ENCODE results near the gene SUMF1.

Gene SUMF1

DNA sequence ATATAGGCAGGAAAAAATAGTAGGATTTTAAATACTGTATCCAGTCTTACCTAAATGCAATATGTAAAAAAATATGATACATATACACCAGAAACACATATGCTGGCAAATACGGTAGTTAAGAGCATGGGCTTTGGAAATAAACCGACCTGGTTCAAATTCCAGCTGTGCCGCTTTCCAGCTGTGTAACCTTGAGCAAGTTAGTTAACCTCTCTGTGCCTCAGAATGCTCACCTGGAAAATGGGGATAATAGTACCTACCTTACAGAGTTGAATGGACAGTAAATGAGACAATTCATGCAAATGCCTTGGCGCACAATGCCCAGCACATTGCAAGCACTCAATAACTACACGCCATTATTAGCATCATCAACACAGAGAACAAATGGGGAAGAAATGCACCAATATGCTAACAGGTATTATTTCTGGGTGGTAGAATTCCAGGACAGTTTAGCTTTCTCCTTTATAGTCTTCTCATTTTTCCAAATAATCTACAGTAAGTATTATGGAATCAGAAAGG, 50.6 kb downstream of the SUMF1 start:
- no peak for DNase-seq (ENCODE audit: low read depth in 3 of 3)

DNA sequence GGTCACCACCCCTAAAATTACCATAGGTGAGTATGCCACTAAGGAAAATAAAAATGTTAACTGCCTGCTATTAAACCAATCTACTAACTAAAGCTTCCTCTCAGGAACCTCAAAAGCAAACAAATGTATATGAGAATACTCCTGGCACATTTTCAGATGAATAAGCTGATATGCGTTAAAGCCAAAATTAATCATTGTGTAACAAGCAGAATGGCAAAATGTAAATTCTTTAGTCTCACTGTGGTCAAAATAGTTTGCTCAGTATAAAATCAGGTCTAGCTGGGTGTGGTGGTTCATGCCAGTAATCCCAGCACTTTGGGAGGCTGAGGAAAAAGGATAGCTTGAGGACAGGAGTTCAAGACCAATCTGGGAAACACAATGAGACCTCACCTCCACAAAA, 53.6 kb downstream of the SUMF1 start:
- no peak for DNase-seq (ENCODE audit: low read depth in 3 of 3)

DNA sequence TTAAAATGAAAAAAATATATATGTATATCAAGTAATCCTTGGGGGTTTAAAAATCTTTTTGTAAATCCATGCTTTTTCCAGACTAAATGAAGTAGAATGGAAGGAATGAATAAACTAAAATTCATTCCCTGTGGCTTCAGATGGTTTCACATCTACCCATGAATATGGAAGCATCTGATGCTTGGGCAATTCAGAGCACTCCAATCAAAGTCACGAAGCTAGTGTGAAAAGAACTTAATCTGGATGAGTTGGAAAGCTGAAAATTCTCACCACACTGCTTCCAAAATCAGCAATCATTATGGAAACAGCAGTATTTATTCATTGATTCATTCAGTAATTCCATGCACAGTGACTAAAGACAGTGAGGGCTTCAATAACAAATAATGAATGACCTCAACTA, 55.2 kb downstream of the SUMF1 start:
- DNase-seq (ENCODE audit: low read depth in 3 of 3), result no peak

DNA sequence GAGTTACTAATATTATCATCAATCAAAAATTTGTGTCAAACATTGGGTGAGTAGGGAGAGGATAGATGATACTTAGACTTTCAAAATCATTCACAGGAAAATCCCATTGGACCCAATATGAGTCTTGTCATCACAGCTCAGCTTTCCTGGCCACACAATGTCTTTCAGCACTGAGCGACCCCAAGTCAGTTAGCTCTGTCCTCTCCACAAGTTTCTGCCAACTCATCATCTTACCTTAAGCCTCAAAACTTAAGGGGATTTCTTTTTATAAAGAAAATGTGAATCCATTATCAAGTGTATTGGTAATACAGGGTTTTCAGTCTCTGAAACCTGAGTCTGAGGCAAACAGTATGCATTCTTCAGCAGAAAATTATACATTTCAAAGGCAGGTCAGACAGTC, 55.8 kb downstream of the SUMF1 start:
- DNase-seq (ENCODE audit: low read depth in 3 of 3), result no peak

DNA sequence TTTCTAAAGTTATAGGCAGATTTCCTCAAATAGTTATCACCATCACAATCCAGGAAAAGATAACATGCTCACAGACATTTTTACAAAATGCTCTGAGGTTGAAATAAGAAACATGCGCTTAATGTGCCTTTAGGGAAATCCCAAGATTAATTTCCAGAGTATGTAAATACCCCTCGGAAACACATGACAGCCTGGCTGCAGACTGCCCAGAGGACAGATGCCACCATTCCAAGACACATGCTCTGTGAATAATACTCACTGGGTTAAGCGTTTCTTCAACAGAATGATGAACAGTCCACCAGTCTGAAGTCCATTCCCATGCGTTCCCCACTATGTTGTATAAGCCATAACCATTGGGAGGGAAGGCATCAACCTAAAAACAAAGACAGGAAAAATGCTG, 56.5 kb downstream of the SUMF1 start:
- DNase-seq (ENCODE audit: low read depth in 3 of 3), result no peak

DNA sequence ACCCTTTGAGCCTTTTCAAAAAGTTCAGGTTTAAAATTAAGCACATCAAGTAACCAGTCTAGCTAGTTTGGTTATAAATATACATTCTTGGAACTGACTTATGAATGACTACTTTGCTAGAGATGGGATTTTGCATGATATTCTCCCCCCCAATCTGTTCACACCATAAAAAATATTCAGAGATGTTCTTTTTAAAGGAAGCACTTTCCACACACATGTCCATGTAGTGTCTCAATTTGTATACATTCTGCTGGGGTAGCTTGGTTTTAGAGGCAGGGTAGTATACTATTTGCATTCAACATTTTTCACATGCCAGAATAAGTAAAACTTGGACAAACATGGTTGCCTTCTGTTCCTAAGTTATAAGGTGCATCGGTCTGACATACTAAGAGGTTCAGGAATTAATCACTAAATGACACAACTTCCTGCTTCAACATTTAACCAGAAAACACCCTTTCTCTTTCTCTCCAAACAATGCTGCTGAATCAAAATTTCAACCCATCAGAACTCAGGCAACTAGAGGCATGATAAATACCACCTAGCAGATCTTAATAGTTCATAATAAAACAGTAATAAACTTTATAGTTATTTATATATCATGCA, 57.0 kb downstream of the SUMF1 start:
- no peak for DNase-seq (ENCODE audit: low read depth in 3 of 3)

DNA sequence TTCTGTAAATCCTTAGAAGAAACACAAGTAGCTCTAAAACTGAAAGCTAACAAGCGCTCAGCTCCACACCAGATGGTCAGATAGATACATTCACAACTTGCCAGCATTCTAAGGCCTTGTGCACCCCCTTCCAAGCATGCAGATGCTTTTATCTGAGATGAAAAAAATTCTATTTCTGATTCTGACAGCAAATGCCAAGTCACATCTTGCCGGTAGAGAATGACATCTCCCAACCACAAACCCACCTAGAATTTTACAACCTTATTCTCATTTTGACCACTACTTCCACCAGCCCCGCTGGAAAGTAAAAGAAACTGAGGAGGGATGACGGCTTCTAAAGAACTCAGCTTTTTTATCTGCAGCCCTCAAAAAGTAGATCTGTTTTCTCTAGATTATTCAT, 57.7 kb downstream of the SUMF1 start:
- no peak for DNase-seq (ENCODE audit: low read depth in 3 of 3)

DNA sequence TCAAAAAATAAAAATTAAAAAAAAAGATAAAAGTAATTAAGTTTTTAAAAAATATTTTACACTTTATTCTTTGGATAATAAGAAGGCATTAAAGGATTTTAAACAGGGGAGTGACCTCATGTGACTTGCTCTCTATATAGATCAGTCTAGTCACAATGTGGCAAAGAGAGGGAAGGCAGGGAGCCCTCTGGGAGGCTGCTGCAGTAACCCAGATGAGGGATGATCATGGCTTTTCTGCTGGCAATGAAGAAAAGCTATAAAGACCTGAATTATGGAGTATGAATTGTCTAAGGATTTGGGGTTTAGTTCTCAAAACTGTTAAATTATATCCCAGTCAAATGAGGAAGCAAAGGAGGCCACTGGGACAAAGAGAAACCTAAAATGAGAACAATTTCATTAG, 58.1 kb downstream of the SUMF1 start:
- no peak for DNase-seq (ENCODE audit: low read depth in 3 of 3)

DNA sequence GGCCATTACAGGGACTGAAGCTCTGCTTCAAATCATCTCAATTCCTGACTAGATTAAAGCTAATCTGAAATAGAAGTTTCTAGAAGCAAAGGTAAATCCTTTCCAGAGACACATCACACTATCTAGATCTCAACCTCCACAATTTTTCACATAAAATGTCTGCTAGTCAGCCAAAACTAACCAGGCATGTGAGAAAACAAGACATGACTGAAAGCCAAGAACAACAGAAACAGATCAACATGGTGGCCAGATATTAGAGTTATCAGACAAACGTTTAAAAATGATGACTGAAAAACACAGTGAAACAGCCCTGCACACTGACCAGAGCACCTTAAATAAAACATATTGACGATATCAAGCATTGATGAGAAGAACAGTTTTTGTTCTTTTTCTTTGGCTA, 59.1 kb downstream of the SUMF1 start:
- no peak for DNase-seq (ENCODE audit: low read depth in 3 of 3)

DNA sequence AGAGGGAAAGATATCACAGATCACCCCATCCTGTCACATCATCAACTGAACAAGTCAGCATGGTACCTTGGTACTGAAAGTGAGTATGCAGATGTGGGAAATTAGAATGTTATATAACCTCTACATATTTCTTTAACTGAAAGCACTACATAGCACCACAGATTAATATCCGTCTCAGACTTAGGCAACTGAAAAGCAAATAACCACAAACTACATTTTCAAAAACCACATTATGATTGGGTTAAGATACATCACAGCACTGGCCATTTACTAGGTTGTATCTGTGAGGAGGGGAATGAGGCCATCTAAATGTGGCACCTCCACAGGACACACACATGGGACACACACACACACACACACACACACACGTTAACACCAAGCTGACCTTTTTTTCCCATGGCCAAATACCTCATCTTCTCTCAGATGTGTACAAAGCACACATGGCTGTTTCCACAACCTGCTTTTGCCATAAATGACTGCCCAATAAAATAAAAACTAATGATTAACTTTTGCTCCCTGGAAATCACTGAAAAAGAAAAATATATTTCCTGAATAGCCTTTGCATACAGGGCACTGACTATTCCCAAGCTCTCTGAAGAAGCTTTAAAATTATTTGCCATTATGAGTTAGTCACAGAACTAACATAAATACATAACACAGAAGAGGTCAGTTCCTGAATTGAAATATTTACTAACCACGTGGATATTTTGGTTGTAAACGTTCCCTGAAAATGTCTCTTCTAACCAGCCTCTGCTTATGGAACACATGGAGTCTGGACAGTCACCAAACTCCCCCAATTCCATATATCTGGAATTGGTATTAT, 60.1 kb downstream of the SUMF1 start:
- no peak for DNase-seq (ENCODE audit: low read depth in 3 of 3)

DNA sequence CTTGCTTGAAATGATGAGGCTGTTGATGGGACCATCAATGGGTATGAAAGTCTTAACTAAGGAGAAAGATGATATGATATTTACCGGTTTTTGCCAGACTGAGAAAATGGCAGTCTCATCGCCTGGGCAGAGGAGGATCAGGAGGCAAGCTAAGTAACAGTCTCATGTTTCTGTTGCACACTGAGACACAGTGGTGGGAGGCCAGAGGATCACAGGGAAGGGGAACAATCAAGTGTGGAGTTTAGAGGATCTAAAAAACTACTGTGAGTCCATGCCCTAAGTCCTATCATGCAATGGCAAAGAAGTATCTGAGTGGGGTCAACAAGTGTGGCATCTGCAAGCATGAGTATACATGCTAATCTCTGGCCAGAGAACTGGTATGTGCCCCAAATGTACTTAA, 62.2 kb downstream of the SUMF1 start:
- no peak for DNase-seq (ENCODE audit: low read depth in 3 of 3)

DNA sequence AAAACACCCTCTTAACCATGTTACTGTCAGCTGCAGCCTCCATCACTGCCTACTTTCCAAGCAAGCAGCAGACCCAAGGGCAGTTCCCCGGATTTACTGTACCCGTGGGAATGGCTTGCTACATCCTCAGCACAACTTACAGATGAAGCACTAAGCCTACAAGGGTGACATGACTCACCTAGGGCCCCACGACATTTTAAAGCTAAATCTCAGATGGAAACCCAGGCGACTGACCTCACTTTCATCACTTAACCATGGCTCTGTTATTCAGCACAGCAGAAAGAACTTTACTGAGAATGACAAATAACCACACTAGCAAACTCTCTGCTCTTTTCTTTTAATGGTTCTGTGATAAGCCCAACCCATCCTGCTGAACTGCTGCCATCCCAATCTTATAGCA, 65.6 kb downstream of the SUMF1 start:
- DNase-seq (ENCODE audit: low read depth in 3 of 3), result no peak

DNA sequence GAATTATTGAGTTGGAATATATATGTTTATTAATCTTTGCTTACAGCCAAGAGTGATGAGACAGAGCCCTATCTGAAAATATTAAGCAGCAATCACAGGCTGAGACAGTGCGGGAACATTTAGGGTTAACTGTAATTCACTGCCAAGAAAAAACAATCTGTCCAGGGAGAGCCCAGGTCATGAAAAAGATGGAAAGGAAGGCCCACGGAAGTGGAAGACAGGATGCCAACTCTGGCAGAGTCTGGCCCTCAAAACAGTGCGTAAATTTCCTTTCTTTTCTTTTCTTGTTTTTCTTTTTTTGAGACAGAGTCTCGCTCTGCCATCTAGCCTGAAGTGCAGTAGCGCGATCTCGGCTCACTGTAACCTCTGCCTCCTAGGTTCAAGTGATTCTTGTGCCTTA, 67.6 kb downstream of the SUMF1 start:
- DNase-seq (ENCODE audit: low read depth in 3 of 3), result no peak

DNA sequence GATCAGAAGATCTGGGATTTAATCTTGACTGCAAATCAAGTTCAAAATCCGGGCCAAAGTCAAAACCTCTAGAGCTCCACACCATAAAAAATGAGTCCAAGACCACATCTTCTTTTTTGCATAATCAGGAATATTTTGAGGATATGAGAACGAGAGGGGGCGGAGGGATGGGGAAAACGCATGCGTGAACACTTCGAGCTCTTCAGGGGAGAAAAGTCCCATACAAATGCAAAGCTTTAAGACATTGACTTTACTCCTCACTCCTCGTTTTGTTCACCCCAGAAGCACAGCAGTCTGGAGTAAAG, 68.2 kb downstream of the SUMF1 start:
- DNase-seq (ENCODE audit: low read depth in 3 of 3), result no peak

DNA sequence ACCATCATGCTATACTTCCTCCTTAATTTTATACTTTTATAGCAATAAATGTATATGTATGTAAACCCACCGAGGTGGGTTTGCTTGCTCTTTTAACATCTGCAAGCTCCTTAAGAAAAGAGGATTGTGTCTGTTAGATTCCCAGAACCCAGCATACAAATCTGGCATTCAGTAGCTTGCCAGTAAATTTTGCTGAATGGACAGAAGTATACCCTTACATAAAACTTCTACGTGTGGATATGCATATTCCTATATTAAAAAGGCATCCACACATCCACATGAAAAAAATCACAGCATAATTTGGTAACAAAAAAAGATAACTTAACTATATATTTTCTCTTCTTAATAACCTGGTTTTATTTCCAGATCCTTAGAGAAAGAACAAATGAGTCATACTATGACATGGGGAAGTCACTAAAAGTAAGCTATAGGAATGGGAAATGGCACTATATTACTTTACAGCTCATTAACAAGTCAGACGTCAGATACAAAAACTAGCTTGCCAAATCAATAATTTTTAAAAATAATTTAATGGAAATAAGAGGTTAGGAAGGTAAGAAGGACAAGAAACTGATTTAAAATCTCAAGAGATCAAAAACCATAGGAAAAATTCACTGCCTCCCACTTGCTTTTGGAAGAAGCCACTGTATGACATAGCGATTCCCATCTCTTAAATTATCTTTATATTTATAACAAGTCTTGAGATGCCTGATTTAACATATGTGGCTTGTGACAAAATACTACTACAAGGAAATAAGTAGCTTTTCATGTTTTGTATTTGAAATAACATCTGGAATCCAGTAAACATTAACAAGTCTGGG, 68.7 kb downstream of the SUMF1 start:
- no peak for DNase-seq (ENCODE audit: low read depth in 3 of 3)

DNA sequence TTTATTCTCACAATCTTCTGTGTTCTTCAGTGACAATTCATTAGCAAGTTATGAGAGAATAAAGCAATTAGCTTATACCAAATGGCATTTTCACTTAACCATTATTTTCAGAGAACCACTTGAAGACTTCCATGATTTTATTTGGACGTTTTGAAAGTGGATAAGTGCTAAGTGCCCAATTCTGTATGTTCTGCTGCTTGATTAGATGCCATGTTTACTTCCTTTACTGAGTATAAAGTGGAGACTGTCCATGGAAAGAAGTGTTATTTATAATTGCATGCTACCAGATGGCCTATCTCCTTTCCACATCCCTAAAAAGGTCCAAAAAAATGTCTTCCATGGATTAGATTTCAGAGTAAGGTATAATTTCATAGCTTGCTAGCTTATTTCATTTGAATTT, 69.6 kb downstream of the SUMF1 start:
- no peak for DNase-seq (ENCODE audit: low read depth in 3 of 3)

DNA sequence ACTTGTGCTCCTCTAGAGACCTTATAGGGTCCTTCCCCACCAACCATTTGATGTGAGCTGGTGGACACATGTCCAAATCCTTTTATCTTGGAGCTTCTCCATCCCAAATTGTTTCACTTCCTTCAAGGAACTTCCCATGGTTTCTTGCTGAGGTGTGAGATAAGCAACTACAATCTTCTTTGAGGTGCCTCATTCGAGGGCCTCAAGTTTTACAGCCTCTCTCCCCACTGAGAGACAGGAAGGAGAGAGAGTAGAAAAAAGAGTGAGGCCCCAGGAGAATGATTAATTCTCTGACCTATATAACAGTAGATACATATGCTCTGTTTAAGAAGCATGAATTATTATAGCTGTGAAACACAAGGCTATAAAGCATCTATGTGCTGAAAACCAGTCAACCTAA, 70.5 kb downstream of the SUMF1 start:
- DNase-seq (ENCODE audit: low read depth in 3 of 3), result no peak

DNA sequence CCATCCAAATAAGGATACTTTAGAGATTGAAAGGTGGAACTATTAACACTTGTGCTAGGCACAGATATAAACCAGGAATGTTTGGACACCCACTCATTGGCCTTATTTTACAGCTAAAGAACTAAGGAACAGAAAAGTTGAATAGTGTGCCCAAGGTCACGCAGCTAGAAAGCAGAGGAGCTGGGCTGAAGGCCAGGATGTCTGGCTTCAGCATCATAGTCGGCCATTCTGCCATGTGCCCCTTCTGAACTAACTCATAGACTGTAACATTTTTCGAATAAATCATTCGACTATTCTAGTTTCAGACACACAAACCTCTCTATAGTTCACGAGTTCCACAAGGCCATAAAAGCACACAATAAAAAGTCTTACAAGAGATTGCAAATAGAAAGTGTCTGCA, 71.1 kb downstream of the SUMF1 start:
- no peak for DNase-seq (ENCODE audit: low read depth in 3 of 3)

DNA sequence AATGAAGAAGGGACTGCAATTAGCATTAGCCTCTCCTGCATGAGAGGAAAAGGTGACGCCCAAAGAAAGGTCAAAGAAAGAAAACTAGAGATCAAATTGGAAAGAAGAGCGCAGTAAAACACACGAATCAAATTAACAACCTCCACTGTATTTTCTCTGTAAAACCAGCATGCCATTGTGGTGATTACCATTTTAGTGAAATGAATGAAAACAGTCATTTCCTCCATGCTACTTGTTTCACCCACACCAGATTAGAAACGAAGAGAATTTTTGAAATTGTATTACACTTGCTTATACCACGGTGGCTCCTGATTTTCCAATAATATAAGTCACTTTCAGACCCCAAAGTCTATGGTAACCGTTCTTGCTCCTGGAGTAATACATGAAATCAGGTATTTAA, 71.6 kb downstream of the SUMF1 start:
- no peak for DNase-seq (ENCODE audit: low read depth in 3 of 3)

DNA sequence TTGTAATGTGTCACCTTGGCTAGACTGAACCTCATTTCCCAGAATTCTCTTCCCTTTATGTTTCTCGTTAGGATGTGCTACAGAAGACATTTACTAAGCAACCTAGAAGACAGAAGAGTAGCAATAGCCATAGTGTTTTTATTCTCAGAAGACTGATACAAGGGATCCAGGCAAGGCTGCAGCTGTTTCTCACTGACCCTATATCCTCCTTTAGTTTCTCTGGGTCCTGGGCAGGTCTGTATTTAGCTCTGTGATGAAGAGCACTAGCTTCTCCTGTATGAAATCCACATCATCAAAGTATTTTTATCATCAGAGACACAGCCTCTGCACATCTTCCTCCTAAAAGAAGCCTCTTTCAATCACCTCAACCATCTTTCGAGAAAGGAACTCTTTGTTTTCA, 72.5 kb downstream of the SUMF1 start:
- no peak for DNase-seq (ENCODE audit: low read depth in 3 of 3)

DNA sequence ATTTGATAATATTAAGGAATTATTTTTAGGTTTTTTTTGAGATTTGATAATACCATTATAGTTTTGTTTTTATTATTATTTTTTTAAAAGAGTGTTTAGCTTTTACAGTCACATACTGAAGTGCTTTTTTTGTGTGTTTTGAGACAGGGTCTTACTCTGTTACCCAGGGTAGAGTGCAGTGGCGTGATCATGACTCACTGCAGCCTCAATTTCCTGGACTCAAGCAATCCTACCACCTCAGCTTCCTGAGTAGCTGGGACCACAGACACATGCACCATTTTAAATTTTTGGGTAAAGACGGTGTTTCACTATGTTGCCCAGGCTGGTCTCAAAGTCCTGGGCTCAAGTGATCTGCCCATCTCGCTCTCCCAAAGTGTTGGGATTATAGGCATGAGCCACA, 73.0 kb downstream of the SUMF1 start:
- DNase-seq (ENCODE audit: low read depth in 3 of 3), result no peak

DNA sequence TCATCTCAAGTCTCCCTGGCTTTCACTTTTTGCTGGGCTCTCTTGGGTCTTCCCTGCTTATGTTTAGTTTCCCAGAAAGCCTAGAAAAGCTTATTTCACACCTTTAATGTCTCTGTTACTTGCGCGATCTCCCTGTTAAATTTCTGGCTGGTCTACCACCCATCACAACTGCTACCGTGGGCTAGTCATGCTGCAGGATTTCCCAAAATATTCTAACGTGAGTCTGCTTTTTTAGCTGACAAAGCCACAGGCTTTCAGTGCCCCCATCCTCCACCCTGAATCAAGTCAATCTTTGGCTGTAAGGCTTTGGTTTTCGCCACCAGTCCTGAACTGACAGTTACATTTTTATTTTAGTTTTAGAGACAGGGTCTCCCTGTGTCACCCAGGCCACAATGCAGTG, 74.1 kb downstream of the SUMF1 start:
- DNase-seq (ENCODE audit: low read depth in 3 of 3), result no peak

All from stimulated activated CD4-positive, alpha-beta T cell treated with anti-CD3 and anti-CD28 coated beads, TNF-alpha, amount 100 ng/mL, for 4 hours (primary cell).